ENCODE measurements around the gene PCMT1. TPM values are rescaled to one million over a fixed set of nuclear protein-coding genes. Genes with fewer than 3 reads are reported as not detected.
A peak's percentile ranks its signal among the peaks of the same experiment; 100 is the strongest.

Gene PCMT1
- total and polyA plus RNA-seq, 2 of the 13 experiments (the other 11 are each of a cell fraction or from before 2014, with no cell fraction given), result 112 to 169 TPM

DNA sequence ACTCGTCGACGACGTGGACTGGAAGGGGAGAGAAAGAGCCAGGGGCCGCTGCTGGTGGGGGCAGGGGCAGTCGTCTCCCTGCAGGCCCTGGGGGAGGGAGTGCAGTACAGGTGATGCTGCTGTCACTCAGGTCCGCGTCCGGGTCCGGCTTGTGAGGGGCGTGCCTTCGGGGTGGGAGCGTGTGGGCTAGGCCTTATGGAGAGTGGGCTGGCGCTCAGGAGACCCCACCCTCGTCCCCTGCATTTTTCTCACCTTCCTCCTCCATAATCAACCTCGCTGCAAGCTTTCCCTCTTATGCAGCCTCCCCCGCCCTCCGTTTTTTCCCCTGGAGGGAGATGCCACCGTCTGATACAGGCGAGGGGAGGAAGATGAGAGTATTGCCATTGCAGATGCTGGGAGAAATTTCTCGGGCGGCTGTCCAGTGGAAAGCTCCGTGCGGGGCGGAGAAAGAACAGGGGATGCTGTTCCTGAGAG lies 632 bp downstream of the PCMT1 start:
- Histone ChIP-seq H3K79me2 (ENCODE audit: insufficient read depth, low read length) (peaks cover 68% of the 10 kb centered on the region), H3K36me3 (replicated peaks in 1 of 2; ENCODE audit: control insufficient read depth in 1 of 2, insufficient read depth in 2 of 2, low read length in 2 of 2) (peaks cover 0 to 2% of the 10 kb centered on the region in 2 experiments; a peak in 1 of 5 replicates), H3K4me3 (replicated peaks in 1 of 3; ENCODE audit: insufficient read depth in 1 of 3, low read depth in 2 of 3, low read length in 3 of 3) (peak overlapping the region; percentile 70 to 96 (median 95)), H2AFZ (ENCODE audit: low read length) (no peak overlapping the region), H3K27ac (ENCODE audit: extremely low read length, insufficient read depth, low read length) (peak overlapping the region; percentile 93), H3K4me1 (ENCODE audit: insufficient read depth, low read length) (peaks cover 65% of the 10 kb centered on the region), H3K4me2 (ENCODE audit: low read depth, low read length) (peak overlapping the region; percentile 96), H3K9ac (ENCODE audit: insufficient read depth, low read depth, low read length) (peak overlapping the region; percentile 95), H3K27me3 (ENCODE audit: control insufficient read depth in 1 of 2, insufficient read depth in 2 of 2, low read length in 2 of 2) (no peaks in the 10 kb centered on the region; a peak in 1 of 5 replicates), H3K9me3 (ENCODE audit: low read length) (no peaks in the 10 kb centered on the region), H4K20me1 (ENCODE audit: insufficient read depth, low read length) (peaks cover 30% of the 10 kb centered on the region)
- no TSS peak for BruUV-seq (replicated peaks)
- ATAC-seq (peak; percentile 67), FAIRE-seq (no peak), DNase-seq (ENCODE audit: low spot score) (peak; percentile 80)
- CTCF ChIA-PET (ENCODE audit: low intra/inter-chr PET ratio, low total read pairs), result no interaction called here
- POLR2A ChIA-PET, result interaction anchor here (0.8 to 7.6 kb wide), 7 partner anchors 8 to 184 kb away, joined by 3 to 77 read pairs (median 7); partner anchors contain the start of genes GINM1 and LATS1
- WGBS (ENCODE audit: low lambda C conversion rate), result under 1% methylated on average over 15 of the region's 25 CpGs
- in situ Hi-C loops (cut with HindIII; ENCODE audit: extremely low pct_ligation_motif_present, low pct_unique_long_range_greater_than_20kb), result no loop called here
- intact Hi-C loops (cut with micrococcal nuclease; ENCODE audit: unreplicated experiment), result no loop called here
- TF ChIP-seq ZNF775 (CRISPR knock-in tag; IDR thresholded peaks at IDR 0.05; ENCODE audit: borderline replicate concordance) (no peak), ZNF589 (CRISPR knock-in tag; conservative IDR thresholded peaks at IDR 0.05) (no peak; the same call in 1 of the 2 replicates), NONO (IDR thresholded peaks at IDR 0.05) (no peak), NONO (CRISPR knock-in tag; conservative IDR thresholded peaks at IDR 0.05) (no peak), BHLHE40 (IDR thresholded peaks at IDR 0.05; ENCODE audit: low read length) (no peak), ZNF724P (CRISPR knock-in tag; IDR thresholded peaks at IDR 0.05; ENCODE audit: borderline replicate concordance) (no peak), THYN1 (CRISPR knock-in tag; IDR thresholded peaks at IDR 0.05; ENCODE audit: borderline replicate concordance, low read depth) (no peak), LCORL (IDR thresholded peaks at IDR 0.05) (no peak), LCORL (CRISPR knock-in tag; IDR thresholded peaks at IDR 0.05) (peak; percentile 45; the same call in 1 of the 2 replicates), KDM1A (CRISPR knock-in tag; IDR thresholded peaks at IDR 0.05) (no peak), PHF21A (CRISPR knock-in tag; IDR thresholded peaks at IDR 0.05) (peak; percentile 6; the same call in 1 of the 2 replicates), ZFAT (CRISPR knock-in tag; conservative IDR thresholded peaks at IDR 0.05) (no peak), RAD21 (CRISPR knock-in tag; IDR thresholded peaks at IDR 0.05) (no peak), THAP7 (CRISPR knock-in tag; IDR thresholded peaks at IDR 0.05) (0 out of 2 replicates have a peak, but pooled peaks have one; percentile 74), GATA4 (IDR thresholded peaks at IDR 0.05; ENCODE audit: borderline replicate concordance, low read depth) (no peak), ZNF101 (CRISPR knock-in tag; IDR thresholded peaks at IDR 0.05; ENCODE audit: borderline replicate concordance, low read depth) (no peak), FOSL1 (CRISPR knock-in tag; IDR thresholded peaks at IDR 0.05; ENCODE audit: borderline replicate concordance) (no peak), ZNF432 (CRISPR knock-in tag; IDR thresholded peaks at IDR 0.05; ENCODE audit: borderline replicate concordance) (no peak), ZNF44 (CRISPR knock-in tag; IDR thresholded peaks at IDR 0.05) (no peak), ZNF326 (CRISPR knock-in tag; IDR thresholded peaks at IDR 0.05; ENCODE audit: borderline replicate concordance) (no peak), AGO1 (IDR thresholded peaks at IDR 0.05; ENCODE audit: low read depth, low read length, poor library complexity, severe bottlenecking) (no peak), MLX (CRISPR knock-in tag; IDR thresholded peaks at IDR 0.05) (no peak)
- TF ChIP-seq, protein P1, sequence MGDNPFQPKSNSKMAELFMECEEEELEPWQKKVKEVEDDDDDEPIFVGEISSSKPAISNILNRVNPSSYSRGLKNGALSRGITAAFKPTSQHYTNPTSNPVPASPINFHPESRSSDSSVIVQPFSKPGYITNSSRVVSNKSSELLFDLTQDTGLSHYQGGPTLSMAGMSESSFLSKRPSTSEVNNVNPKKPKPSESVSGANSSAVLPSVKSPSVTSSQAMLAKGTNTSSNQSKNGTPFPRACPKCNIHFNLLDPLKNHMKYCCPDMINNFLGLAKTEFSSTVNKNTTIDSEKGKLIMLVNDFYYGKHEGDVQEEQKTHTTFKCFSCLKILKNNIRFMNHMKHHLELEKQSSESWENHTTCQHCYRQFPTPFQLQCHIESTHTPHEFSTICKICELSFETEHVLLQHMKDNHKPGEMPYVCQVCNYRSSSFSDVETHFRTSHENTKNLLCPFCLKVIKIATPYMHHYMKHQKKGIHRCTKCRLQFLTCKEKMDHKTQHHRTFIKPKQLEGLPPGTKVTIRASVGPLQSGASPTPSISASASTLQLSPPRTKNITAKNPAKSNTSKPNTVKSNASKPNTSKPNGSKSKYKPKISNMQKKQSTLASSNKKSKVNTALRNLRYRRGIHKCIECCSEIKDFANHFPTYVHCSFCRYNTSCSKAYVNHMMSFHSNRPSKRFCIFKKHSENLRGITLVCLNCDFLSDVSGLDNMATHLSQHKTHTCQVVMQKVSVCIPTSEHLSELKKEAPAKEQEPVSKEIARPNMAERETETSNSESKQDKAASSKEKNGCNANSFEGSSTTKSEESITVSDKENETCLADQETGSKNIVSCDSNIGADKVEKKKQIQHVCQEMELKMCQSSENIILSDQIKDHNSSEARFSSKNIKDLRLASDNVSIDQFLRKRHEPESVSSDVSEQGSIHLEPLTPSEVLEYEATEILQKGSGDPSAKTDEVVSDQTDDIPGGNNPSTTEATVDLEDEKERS (CRISPR knock-in tag; IDR thresholded peaks at IDR 0.05), result no peak; the same call in 1 of the 2 replicates
